Sigmoid colon (tissue), 7 donors: Measurements from ENCODE around the gene EMC7. TPM values are rescaled to one million over a fixed set of nuclear protein-coding genes. Genes with fewer than 3 reads are reported as not detected.

Experiments
- DNase-seq: peaks from one replicate; pipeline ENCODE4 v3.0.0-alpha.2; 2019
- H3K27ac ChIP-seq, 4 donors: fragments of 200-600 bp; sonication (generic); one replicate each; pipeline ENCODE4 v1.5.1; 2016 to 2019; ENCODE audit warnings: mild to moderate bottlenecking in 1 of 4
- H3K27me3 ChIP-seq, 3 donors: fragments of 200-600 bp; sonication (generic); one replicate each; pipeline ENCODE4 v1.5.1; 2019; ENCODE audit warnings: mild to moderate bottlenecking in 1 of 3
- H3K36me3 ChIP-seq, 4 donors: fragments of 200-600 bp; sonication (generic); one replicate each; pipeline ENCODE4 v1.5.1; 2016 to 2019
- H3K4me1 ChIP-seq, 4 donors: fragments of 200-600 bp; sonication (generic); one replicate each; pipeline ENCODE4 v1.5.1; 2017 to 2019
- H3K4me3 ChIP-seq, 4 donors: fragments of 200-600 bp; sonication (generic); one replicate each; pipeline ENCODE4 v1.5.1; 2017 to 2019; ENCODE audit warnings: mild to moderate bottlenecking in 2 of 4, moderate library complexity in 1 of 4
- H3K9me3 ChIP-seq, 4 donors: fragments of 200-600 bp in 3 of 4; sonication (generic) in 3 of 4; one replicate each; pipeline versions ENCODE4 v1.5.1 to v1.6.1; 2013 to 2019
- CTCF ChIP-seq, 4 experiments: fragments of 450-650 bp in 3 of 4; fragments of 200-600 bp in 1 of 4; IDR thresholded peaks; one replicate each; pipeline ENCODE4 v1.5.1; 2016 to 2019; ENCODE audit warnings: antibody characterized with exemption in 4 of 4, mild to moderate bottlenecking in 3 of 4, moderate library complexity in 2 of 4
- EP300 ChIP-seq, 4 donors: sonication (generic); formaldehyde crosslinking; IDR thresholded peaks; one replicate each; pipeline ENCODE4 v1.6.1; 2017; ENCODE audit warnings: antibody characterized with exemption in 4 of 4
- POLR2A ChIP-seq, 2 donors: fragments of 450-650 bp; IDR thresholded peaks; one replicate each; pipeline ENCODE4 v1.6.1; 2016; ENCODE audit warnings: antibody characterized with exemption in 2 of 2, mild to moderate bottlenecking in 2 of 2, moderate library complexity in 2 of 2
- POLR2AphosphoS5 ChIP-seq, 4 donors: sonication (generic); formaldehyde crosslinking; IDR thresholded peaks; one replicate each; pipeline ENCODE4 v1.6.1; 2017; ENCODE audit warnings: antibody characterized with exemption in 4 of 4
- WGBS, 2 donors: extraction: QIAGEN DNeasy Blood & Tissue Kit; methylation state at CpG; one replicate each; pipeline ENCODE4 v1.1.7; 2013; 5-methylcytosine and 5-hydroxymethylcytosine counted together
- intact Hi-C: fragments of 100-400 bp; cut with DNase I; formaldehyde crosslinking; loops from one replicate; pipeline ENCODE4 v1.15.1; 2023
- polyA plus RNA-seq, 3 donors: library from polyadenylated mRNA; stranded (reverse); fragments of 200-250 nt; gene quantifications; one replicate each; pipeline ENCODE4 v1.2.3, GENCODE V29; 2013
- total RNA-seq, 4 donors: library from RNA; depleted of rRNA; stranded (reverse); fragments of >200 nt; gene quantifications; one replicate each; pipeline ENCODE4 v1.1.0, GENCODE V29; 2016
- donor health status: healthy with polysubstance abuse.
- donor health status: Bipolar disorder and iron deficiency.
- donor health status: healthy.

Gene EMC7
- total and polyA plus RNA-seq, 7 donors = 15.0 to 75.8 (median 46.0) TPM

GRCh38 chr15:34076785-34077184, 24.9 kb downstream of the EMC7 start:
- Histone ChIP-seq H3K36me3 (no peaks in the 10 kb centered on the region), H3K4me1 (no peaks in the 10 kb centered on the region), H3K27me3 (no peaks in the 10 kb centered on the region), H3K27ac (no peak overlapping the region), H3K4me3 (no peak overlapping the region), H3K9me3 (no peaks in the 10 kb centered on the region)
- no peak for TF ChIP-seq POLR2A (IDR thresholded peaks at IDR 0.05)
- no peak for TF ChIP-seq EP300 (IDR thresholded peaks at IDR 0.05)
- TF ChIP-seq CTCF (IDR thresholded peaks at IDR 0.05) = no peak
- no peak for TF ChIP-seq POLR2AphosphoS5 (IDR thresholded peaks at IDR 0.05)
- intact Hi-C loops = no loop called here
- no peak for DNase-seq
- 95 to 97% methylated on average over 4 of the region's 4 CpGs for WGBS, 2 donors

- DNase-seq = no peak
- no peak for TF ChIP-seq POLR2AphosphoS5 (IDR thresholded peaks at IDR 0.05)
- no peak for TF ChIP-seq CTCF (IDR thresholded peaks at IDR 0.05)
- TF ChIP-seq EP300 (IDR thresholded peaks at IDR 0.05) = no peak
- TF ChIP-seq POLR2A (IDR thresholded peaks at IDR 0.05) = no peak
Observed at GRCh38 chr15:34070003-34070402, 31.7 kb downstream of the EMC7 start.

DNA sequence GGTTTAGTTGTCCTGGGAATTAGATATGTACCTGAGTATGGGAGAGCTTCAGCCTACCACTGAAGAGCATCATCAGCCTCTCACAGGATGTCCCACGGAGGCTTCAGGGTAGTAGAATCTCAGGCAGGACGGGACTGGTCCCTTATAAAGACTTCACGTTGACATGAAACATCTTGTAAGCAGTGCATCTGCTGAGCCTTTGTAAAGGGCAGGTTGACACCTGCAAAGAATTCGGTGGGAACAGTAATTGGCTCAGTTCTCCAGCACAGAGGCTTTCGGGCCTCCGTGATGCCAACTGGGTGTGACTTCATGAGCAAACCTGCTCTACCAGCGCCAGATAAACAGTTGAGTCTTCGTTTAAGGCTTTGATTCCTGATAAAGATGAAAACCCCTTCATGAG, 35.7 kb downstream of the EMC7 start:
- intact Hi-C loops = loop anchor here (10.0 kb wide), 1 partner anchor 519 kb away; the partner anchor contains the start of gene GOLGA8B

More at GRCh38 chr15:34070003-34070402, 31.7 kb downstream of the EMC7 start:
- intact Hi-C loops = no loop called here
- Histone ChIP-seq H3K4me1 (no peaks in the 10 kb centered on the region), H3K36me3 (no peaks in the 10 kb centered on the region), H3K27ac (no peak overlapping the region), H3K4me3 (no peak overlapping the region), H3K9me3 (no peaks in the 10 kb centered on the region), H3K27me3 (no peaks in the 10 kb centered on the region)
- whole genome bisulfite sequencing, 2 donors = 90 to 91% methylated on average over 6 of the region's 6 CpGs

GRCh38 chr15:34065261-34065660, 36.4 kb downstream of the EMC7 start:
- H3K36me3 ChIP-seq = no peaks in the 10 kb centered on the region
- H3K27me3 ChIP-seq = no peaks in the 10 kb centered on the region
- DNase-seq = no peak
- peaks cover 0 to 6% (median 2%) of the 10 kb centered on the region in 4 donors for H3K4me1 ChIP-seq
- no peak overlapping the region for H3K27ac ChIP-seq
- intact Hi-C loops = loop anchor here (10.0 kb wide), 1 partner anchor 520 kb away; the partner anchor contains the start of gene GOLGA8B
- TF ChIP-seq POLR2AphosphoS5 (IDR thresholded peaks at IDR 0.05) (no peak), CTCF (IDR thresholded peaks at IDR 0.05) (no peak), EP300 (IDR thresholded peaks at IDR 0.05) (no peak), POLR2A (IDR thresholded peaks at IDR 0.05) (no peak)
- 89 to 92% methylated on average over 3 of the region's 3 CpGs for WGBS, 2 donors
- no peak overlapping the region for H3K4me3 ChIP-seq
- no peaks in the 10 kb centered on the region for H3K9me3 ChIP-seq

More for the DNA sequence above, 35.7 kb downstream of the EMC7 start:
- Histone ChIP-seq H3K27ac (no peak overlapping the region), H3K9me3 (no peaks in the 10 kb centered on the region), H3K36me3 (no peaks in the 10 kb centered on the region), H3K27me3 (no peaks in the 10 kb centered on the region), H3K4me1 (peaks cover 0 to 6% (median 2%) of the 10 kb centered on the region in 4 donors), H3K4me3 (no peak overlapping the region)
- TF ChIP-seq POLR2AphosphoS5 (IDR thresholded peaks at IDR 0.05) (no peak), CTCF (IDR thresholded peaks at IDR 0.05) (no peak), POLR2A (IDR thresholded peaks at IDR 0.05) (no peak), EP300 (IDR thresholded peaks at IDR 0.05) (no peak)
- DNase-seq = no peak
- 88 to 92% methylated on average over 8 of the region's 8 CpGs for WGBS, 2 donors

DNA sequence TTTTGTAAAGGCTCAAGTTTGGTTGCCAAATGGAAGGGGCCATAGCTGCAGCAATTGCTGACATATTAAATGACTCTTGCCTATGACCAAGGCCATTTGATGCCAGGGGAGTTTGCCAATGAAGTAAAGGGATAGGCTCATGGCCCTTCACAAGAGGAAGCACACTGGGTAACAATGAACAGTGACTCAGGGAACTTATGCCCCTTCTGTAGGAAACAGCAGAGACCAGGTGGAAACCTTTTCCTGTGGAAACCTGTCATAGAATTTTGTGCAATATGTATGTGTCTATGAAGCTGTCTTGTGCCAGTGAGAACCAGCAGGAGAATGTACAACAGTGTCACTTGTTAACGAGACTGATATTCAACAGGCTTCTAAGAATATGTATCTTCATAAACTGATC, 37.2 kb downstream of the EMC7 start:
- Histone ChIP-seq H3K4me1 (peaks cover 0 to 6% (median 2%) of the 10 kb centered on the region in 4 donors), H3K27me3 (no peaks in the 10 kb centered on the region), H3K36me3 (no peaks in the 10 kb centered on the region), H3K4me3 (no peak overlapping the region), H3K27ac (no peak overlapping the region), H3K9me3 (no peaks in the 10 kb centered on the region)
- 0% methylated on average over 1 of the region's 1 CpG for WGBS, 2 donors
- intact Hi-C loops = loop anchor here (10.0 kb wide), 1 partner anchor 520 kb away; the partner anchor contains the start of gene GOLGA8B
- DNase-seq = no peak
- TF ChIP-seq EP300 (IDR thresholded peaks at IDR 0.05) = no peak
- no peak for TF ChIP-seq POLR2A (IDR thresholded peaks at IDR 0.05)
- no peak for TF ChIP-seq CTCF (IDR thresholded peaks at IDR 0.05)
- no peak for TF ChIP-seq POLR2AphosphoS5 (IDR thresholded peaks at IDR 0.05)
